ENCODE data around the gene IFITM1. TPM values are rescaled to one million over a fixed set of nuclear protein-coding genes. Genes with fewer than 3 reads are reported as not detected.

IFITM1 gene
- total and polyA plus RNA-seq, 2 donors = 206 to 463 TPM

DNA sequence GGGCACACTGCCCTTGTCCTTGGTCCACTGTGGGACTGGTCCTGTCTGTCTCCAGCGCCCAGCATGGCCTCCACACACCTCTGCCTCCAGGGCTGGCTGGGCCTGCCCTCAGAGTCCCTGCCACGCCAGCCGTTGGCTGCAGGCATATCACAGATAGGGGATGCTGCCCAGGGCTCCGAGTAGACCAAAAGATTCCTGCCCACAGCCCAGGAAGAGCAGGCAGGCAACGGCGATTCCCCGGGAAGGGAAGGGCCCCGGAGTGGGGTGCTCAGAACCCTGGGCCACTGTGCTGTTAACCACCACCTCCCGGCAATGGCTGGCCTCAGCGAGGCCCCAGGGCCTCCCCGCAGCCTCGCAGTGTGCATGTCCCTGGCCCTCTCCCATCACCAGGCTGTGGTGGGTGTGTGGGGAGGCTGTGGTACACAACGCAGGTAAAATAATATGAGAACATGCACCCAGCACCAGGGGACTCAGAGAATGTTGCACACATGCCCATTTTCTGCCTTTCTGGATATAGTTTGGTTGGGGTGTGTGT, 16.7 kb upstream of the IFITM1 start:
- Histone ChIP-seq H3K4me3 (ENCODE audit: low read length in 2 of 2) (no peak overlapping the region), H3K4me1 (ENCODE audit: control insufficient read depth in 2 of 2, insufficient read depth in 2 of 2, low read length in 2 of 2) (peaks cover 0 to 45% of the 10 kb centered on the region in 2 donors), H3K36me3 (ENCODE audit: control insufficient read depth in 2 of 2, insufficient read depth in 2 of 2, low read length in 1 of 2) (peaks cover 12 to 32% of the 10 kb centered on the region in 2 donors), H3K27me3 (ENCODE audit: control insufficient read depth in 2 of 2, insufficient read depth in 1 of 2, low read length in 1 of 2) (peaks cover 0 to 29% of the 10 kb centered on the region in 2 donors), H3K9me3 (ENCODE audit: control insufficient read depth in 2 of 2, insufficient read depth in 1 of 2, low read length in 1 of 2) (peaks cover 0 to 5% of the 10 kb centered on the region in 2 donors), H3K27ac (ENCODE audit: low read depth in 1 of 2, low read length in 1 of 2) (no peak overlapping the region)
- DNase-seq (ENCODE audit: low read depth in 6 of 9, low spot score in 9 of 9) = peak in 1 of 9 donors; percentile 22
- 89% methylated on average over 13 of the region's 13 CpGs for WGBS

- H3K4me1 ChIP-seq (ENCODE audit: control insufficient read depth in 2 of 2, insufficient read depth in 2 of 2, low read length in 2 of 2) = peaks cover 0 to 38% of the 10 kb centered on the region in 2 donors
- peaks cover 9 to 25% of the 10 kb centered on the region in 2 donors for H3K36me3 ChIP-seq (ENCODE audit: control insufficient read depth in 2 of 2, insufficient read depth in 2 of 2, low read length in 1 of 2)
- H3K4me3 ChIP-seq (ENCODE audit: low read length in 2 of 2) = no peak overlapping the region
- no peak overlapping the region for H3K27ac ChIP-seq (ENCODE audit: low read depth in 1 of 2, low read length in 1 of 2)
- peak in 1 of 9 donors; percentile 31 for DNase-seq (ENCODE audit: low read depth in 6 of 9, low spot score in 9 of 9)
- H3K27me3 ChIP-seq (ENCODE audit: control insufficient read depth in 2 of 2, insufficient read depth in 1 of 2, low read length in 1 of 2) = peaks cover 0 to 29% of the 10 kb centered on the region in 2 donors
- WGBS = 65% methylated on average over 26 of the region's 26 CpGs
- H3K9me3 ChIP-seq (ENCODE audit: control insufficient read depth in 2 of 2, insufficient read depth in 1 of 2, low read length in 1 of 2) = peaks cover 0 to 5% of the 10 kb centered on the region in 2 donors
These were observed 16.0 kb upstream of the IFITM1 start for GRCh38 chr11:297586-298405.

GRCh38 chr11:298406-299065, 15.3 kb upstream of the IFITM1 start:
- Histone ChIP-seq H3K4me3 (ENCODE audit: low read length in 2 of 2) (no peak overlapping the region), H3K9me3 (ENCODE audit: control insufficient read depth in 2 of 2, insufficient read depth in 1 of 2, low read length in 1 of 2) (peaks cover 0 to 5% of the 10 kb centered on the region in 2 donors), H3K27me3 (ENCODE audit: control insufficient read depth in 2 of 2, insufficient read depth in 1 of 2, low read length in 1 of 2) (peaks cover 0 to 29% of the 10 kb centered on the region in 2 donors), H3K4me1 (ENCODE audit: control insufficient read depth in 2 of 2, insufficient read depth in 2 of 2, low read length in 2 of 2) (peaks cover 0 to 42% of the 10 kb centered on the region in 2 donors), H3K27ac (ENCODE audit: low read depth in 1 of 2, low read length in 1 of 2) (no peak overlapping the region), H3K36me3 (ENCODE audit: control insufficient read depth in 2 of 2, insufficient read depth in 2 of 2, low read length in 1 of 2) (peaks cover 9 to 18% of the 10 kb centered on the region in 2 donors)
- DNase-seq (ENCODE audit: low read depth in 6 of 9, low spot score in 9 of 9) = no peak
- 90% methylated on average over 15 of the region's 15 CpGs for WGBS

DNA sequence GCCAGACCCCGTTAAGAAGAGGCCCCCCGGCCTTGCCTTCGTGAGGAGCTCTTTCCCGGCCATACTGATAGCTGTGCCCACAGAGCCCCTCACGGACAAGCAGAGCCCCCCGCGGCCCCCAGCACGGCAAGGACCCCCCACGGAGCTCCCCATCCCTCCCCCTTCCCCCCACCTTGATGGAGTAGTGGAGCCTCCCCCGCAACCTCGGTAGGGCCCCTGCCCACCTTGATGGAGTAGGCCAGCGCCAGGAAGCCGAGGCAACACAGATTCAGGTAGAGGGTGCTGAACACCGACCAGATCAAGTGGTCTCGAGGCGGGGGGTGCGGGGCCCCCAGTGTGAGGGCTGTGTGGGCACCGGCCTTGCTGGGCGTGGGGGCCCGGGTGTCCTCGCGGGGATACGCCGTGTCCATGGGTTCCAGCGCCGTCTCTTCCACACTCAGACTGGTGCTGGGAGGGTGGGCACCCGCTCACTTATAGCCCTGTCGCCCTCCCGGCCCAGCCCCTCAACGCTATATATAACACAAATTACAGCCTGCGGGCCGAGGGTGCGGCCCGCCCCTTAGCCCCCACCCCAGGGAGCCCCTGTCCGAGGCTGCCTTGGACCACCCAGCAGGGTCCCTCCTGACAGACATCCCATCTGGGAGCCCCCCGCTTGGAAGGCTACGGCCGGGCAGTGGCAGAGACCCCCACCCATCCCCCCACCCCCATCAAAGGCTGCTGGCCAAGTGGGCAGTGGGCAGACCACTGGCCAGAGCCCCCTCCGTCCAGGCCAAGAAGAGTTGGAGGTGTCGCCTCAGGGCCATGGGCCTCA, 14.6 kb upstream of the IFITM1 start, which contains the start of gene IFITM5:
Gene IFITM5, minus strand, starts transcription at position 446 of the 811 bp plus-strand sequence. Its CDS starts 36 bp downstream, at position 410.
- Histone ChIP-seq H3K4me1 (ENCODE audit: control insufficient read depth in 2 of 2, insufficient read depth in 2 of 2, low read length in 2 of 2) (peaks cover 0 to 46% of the 10 kb centered on the region in 2 donors), H3K36me3 (ENCODE audit: control insufficient read depth in 2 of 2, insufficient read depth in 2 of 2, low read length in 1 of 2) (peaks cover 3 to 11% of the 10 kb centered on the region in 2 donors), H3K27ac (ENCODE audit: low read depth in 1 of 2, low read length in 1 of 2) (no peak within 1 kb of the TSS), H3K4me3 (ENCODE audit: low read length in 2 of 2) (no peak within 1 kb of the TSS), H3K9me3 (ENCODE audit: control insufficient read depth in 2 of 2, insufficient read depth in 1 of 2, low read length in 1 of 2) (peaks cover 0 to 9% of the 10 kb centered on the region in 2 donors), H3K27me3 (ENCODE audit: control insufficient read depth in 2 of 2, insufficient read depth in 1 of 2, low read length in 1 of 2) (peaks cover 0 to 29% of the 10 kb centered on the region in 2 donors)
- WGBS = 86% methylated on average over 40 of the region's 40 CpGs
- DNase-seq (ENCODE audit: low read depth in 6 of 9, low spot score in 9 of 9) = no peak

DNA sequence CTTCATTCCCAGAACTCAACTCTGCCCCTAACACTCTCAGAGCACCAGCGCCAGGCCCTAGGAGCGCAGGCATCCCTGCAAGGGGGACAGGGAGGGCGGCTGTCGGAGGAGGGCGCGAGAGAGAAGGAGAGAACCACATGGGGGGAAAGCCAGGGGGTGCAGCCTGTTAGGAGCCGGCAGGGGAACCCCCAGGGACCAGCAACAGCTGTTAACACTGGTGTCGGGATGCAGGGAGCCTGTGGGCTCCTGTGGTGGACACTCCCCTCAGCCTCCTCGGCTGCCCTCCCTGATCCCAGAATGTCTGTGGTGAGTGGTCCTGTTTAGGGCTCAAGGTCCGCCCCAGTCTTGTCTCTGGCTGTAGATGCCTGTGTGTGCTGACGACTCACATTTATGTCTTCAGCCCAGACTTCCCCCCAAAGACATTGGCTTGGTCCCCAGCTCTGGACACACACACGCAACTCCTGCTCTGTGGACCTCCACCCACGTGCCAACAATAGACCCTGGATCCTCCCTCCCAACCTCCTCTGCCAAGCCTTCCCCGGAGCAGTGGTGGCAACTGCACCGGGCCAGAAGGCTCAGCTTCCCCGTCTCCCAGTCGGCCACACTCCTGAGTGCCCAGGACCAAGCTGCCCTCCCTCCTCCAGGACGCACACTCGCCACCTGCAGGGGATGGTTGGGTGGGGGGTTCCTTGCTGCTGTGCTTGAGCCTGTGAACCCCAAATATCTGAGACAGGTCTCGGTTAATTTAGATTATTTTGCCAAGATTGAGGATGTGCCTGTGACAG, 13.7 kb upstream of the IFITM1 start:
- Histone ChIP-seq H3K27ac (ENCODE audit: low read depth in 1 of 2, low read length in 1 of 2) (no peak overlapping the region), H3K4me3 (ENCODE audit: low read length in 2 of 2) (no peak overlapping the region), H3K4me1 (ENCODE audit: control insufficient read depth in 2 of 2, insufficient read depth in 2 of 2, low read length in 2 of 2) (peaks cover 0 to 54% of the 10 kb centered on the region in 2 donors), H3K36me3 (ENCODE audit: control insufficient read depth in 2 of 2, insufficient read depth in 2 of 2, low read length in 1 of 2) (peaks cover 0 to 3% of the 10 kb centered on the region in 2 donors), H3K27me3 (ENCODE audit: control insufficient read depth in 2 of 2, insufficient read depth in 1 of 2, low read length in 1 of 2) (peaks cover 0 to 29% of the 10 kb centered on the region in 2 donors), H3K9me3 (ENCODE audit: control insufficient read depth in 2 of 2, insufficient read depth in 1 of 2, low read length in 1 of 2) (peaks cover 0 to 9% of the 10 kb centered on the region in 2 donors)
- 54% methylated on average over 20 of the region's 20 CpGs for WGBS
- DNase-seq (ENCODE audit: low read depth in 6 of 9, low spot score in 9 of 9) = peak in 1 of 9 donors; percentile 62

DNA sequence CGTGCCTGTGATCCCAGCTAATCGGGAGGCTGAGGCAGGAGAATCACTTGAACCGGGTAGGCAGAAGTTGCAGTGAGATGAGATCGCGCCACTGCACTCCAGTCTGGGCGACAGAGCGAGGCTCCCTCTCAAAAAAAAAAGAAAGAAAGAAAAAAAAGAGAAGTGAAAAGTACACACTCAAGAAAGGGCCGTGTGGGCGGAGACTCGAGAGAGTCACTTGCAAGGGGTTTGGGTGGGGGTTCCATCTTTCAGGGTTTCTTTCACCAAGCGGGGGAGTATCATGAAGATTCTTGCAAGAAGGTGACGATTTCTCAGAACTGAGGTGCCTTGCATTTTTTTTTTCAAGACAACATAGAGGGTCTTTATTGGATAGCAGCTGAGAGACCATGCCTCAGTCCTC, 10.5 kb upstream of the IFITM1 start:
- WGBS = 81% methylated on average over 12 of the region's 12 CpGs
- no peak overlapping the region for H3K4me3 ChIP-seq (ENCODE audit: low read length in 2 of 2)
- no peaks in the 10 kb centered on the region for H3K36me3 ChIP-seq (ENCODE audit: control insufficient read depth in 2 of 2, insufficient read depth in 2 of 2, low read length in 1 of 2)
- H3K4me1 ChIP-seq (ENCODE audit: control insufficient read depth in 2 of 2, insufficient read depth in 2 of 2, low read length in 2 of 2) = peaks cover 5 to 53% of the 10 kb centered on the region in 2 donors
- H3K27me3 ChIP-seq (ENCODE audit: control insufficient read depth in 2 of 2, insufficient read depth in 1 of 2, low read length in 1 of 2) = peaks cover 0 to 23% of the 10 kb centered on the region in 2 donors
- no peak for DNase-seq (ENCODE audit: low read depth in 6 of 9, low spot score in 9 of 9)
- no peak overlapping the region for H3K27ac ChIP-seq (ENCODE audit: low read depth in 1 of 2, low read length in 1 of 2)
- H3K9me3 ChIP-seq (ENCODE audit: control insufficient read depth in 2 of 2, insufficient read depth in 1 of 2, low read length in 1 of 2) = peaks cover 0 to 9% of the 10 kb centered on the region in 2 donors

DNA sequence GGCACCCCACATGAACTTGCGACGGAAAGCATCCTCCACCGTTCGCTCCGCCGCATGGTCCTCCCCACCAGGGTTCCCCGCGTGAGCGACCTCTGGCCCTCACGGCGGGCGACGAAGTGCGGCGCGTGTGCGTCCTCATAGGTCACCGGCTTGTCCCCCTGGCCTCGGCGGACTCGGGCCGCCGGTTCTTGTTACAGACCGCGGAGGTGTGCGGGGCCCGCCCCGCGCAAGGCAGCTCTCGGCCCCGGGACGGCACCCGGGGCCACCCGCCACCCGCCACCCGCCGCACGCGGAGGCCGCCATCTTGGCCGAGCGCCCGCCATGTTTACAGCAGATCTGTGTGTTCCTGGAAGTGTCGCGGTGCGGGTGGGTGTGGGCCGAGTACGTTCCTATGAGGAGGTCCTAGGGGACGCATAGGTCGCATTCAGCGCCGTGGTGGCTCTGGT, 9.8 kb upstream of the IFITM1 start:
- peaks cover 0 to 9% of the 10 kb centered on the region in 2 donors for H3K9me3 ChIP-seq (ENCODE audit: control insufficient read depth in 2 of 2, insufficient read depth in 1 of 2, low read length in 1 of 2)
- H3K27me3 ChIP-seq (ENCODE audit: control insufficient read depth in 2 of 2, insufficient read depth in 1 of 2, low read length in 1 of 2) = peaks cover 0 to 18% of the 10 kb centered on the region in 2 donors
- DNase-seq (ENCODE audit: low read depth in 6 of 9, low spot score in 9 of 9) = no peak
- WGBS = 94% methylated on average over 52 of the region's 52 CpGs
- H3K27ac ChIP-seq (ENCODE audit: low read depth in 1 of 2, low read length in 1 of 2) = no peak overlapping the region
- H3K4me3 ChIP-seq (ENCODE audit: low read length in 2 of 2) = no peak overlapping the region
- peaks cover 5 to 56% of the 10 kb centered on the region in 2 donors for H3K4me1 ChIP-seq (ENCODE audit: control insufficient read depth in 2 of 2, insufficient read depth in 2 of 2, low read length in 2 of 2)
- no peaks in the 10 kb centered on the region for H3K36me3 ChIP-seq (ENCODE audit: control insufficient read depth in 2 of 2, insufficient read depth in 2 of 2, low read length in 1 of 2)

All from thymus (tissue), 11 donors.